DND-41 (cell line): ENCODE data around the gene EREG.

ENCODE experiments used
- ATAC-seq: fragments of 200-7000 bp; cut with Tn5 transposase; 3 replicates; pipeline ENCODE4 v1.9.1; 2021; ENCODE audit warnings: low read depth; ENCODE audit not compliant: insufficient read depth
- DNase-seq: peaks from one replicate; pipeline ENCODE4 v3.0.0-alpha.2; 2020
- H2AFZ ChIP-seq: 2 replicates; pipeline ENCODE4 v1.6.0; 2012; ENCODE audit warnings: low read depth, low read length
- H3K27ac ChIP-seq: 2 replicates; pipeline ENCODE4 v1.5.1; 2012; ENCODE audit warnings: low read length, inconsistent platforms
- H3K27me3 ChIP-seq: fragments of 200-600 bp; sonication (generic); 2 replicates; pipeline ENCODE4 v1.6.0; 2012; ENCODE audit warnings: low read length, mild to moderate bottlenecking, inconsistent platforms; ENCODE audit not compliant: insufficient read depth, poor library complexity
- H3K36me3 ChIP-seq: 2 replicates; pipeline ENCODE4 v1.5.1; 2012; ENCODE audit warnings: low read length, inconsistent platforms; ENCODE audit not compliant: insufficient read depth
- H3K4me1 ChIP-seq: 2 replicates; pipeline ENCODE4 v1.5.1; 2012; ENCODE audit warnings: mild to moderate bottlenecking, low read length; ENCODE audit not compliant: insufficient read depth
- H3K4me2 ChIP-seq: 2 replicates; pipeline ENCODE4 v1.6.0; 2012; ENCODE audit warnings: mild to moderate bottlenecking, moderate library complexity, low read length, inconsistent platforms; ENCODE audit not compliant: insufficient read depth
- H3K4me3 ChIP-seq, 2 experiments: fragments of 200-600 bp in 1 of 2; shearing (Covaris generic) in 1 of 2; 2 replicates each; pipeline ENCODE4 v1.5.1; 2012 to 2016; ENCODE audit warnings: inconsistent platforms in 2 of 2, low read length in 2 of 2, mild to moderate bottlenecking in 2 of 2, low read depth in 1 of 2, moderate library complexity in 1 of 2
- H3K79me2 ChIP-seq: 2 replicates; pipeline ENCODE4 v1.6.0; 2012; ENCODE audit warnings: low read length, inconsistent platforms; ENCODE audit not compliant: insufficient read depth
- H3K9ac ChIP-seq: 2 replicates; pipeline ENCODE4 v1.6.0; 2012; ENCODE audit warnings: low read depth, mild to moderate bottlenecking, inconsistent platforms, low read length, moderate library complexity
- H3K9me3 ChIP-seq: 2 replicates; pipeline ENCODE4 v1.5.1; 2012; ENCODE audit warnings: low read length, moderate library complexity, mild to moderate bottlenecking, inconsistent platforms; ENCODE audit not compliant: insufficient read depth, severe bottlenecking
- H4K20me1 ChIP-seq: 2 replicates; pipeline ENCODE4 v1.6.0; 2012; ENCODE audit warnings: low read length; ENCODE audit not compliant: insufficient read depth
- EZH2 ChIP-seq: IDR thresholded peaks from 3 replicates; pipeline ENCODE4 v1.6.1; 2012; ENCODE audit warnings: borderline replicate concordance, low read depth, mild to moderate bottlenecking, moderate library complexity, low read length, inconsistent platforms; ENCODE audit not compliant: severe bottlenecking
- TF ChIP-seq, protein P1 (sequence below): IDR thresholded peaks from 2 replicates; pipeline ENCODE4 v1.5.1; 2012; ENCODE audit warnings: borderline replicate concordance, low read length, moderate library complexity, mild to moderate bottlenecking; ENCODE audit not compliant: poor library complexity, severe bottlenecking; ENCODE audit errors: extremely low read depth

EREG gene

DNA sequence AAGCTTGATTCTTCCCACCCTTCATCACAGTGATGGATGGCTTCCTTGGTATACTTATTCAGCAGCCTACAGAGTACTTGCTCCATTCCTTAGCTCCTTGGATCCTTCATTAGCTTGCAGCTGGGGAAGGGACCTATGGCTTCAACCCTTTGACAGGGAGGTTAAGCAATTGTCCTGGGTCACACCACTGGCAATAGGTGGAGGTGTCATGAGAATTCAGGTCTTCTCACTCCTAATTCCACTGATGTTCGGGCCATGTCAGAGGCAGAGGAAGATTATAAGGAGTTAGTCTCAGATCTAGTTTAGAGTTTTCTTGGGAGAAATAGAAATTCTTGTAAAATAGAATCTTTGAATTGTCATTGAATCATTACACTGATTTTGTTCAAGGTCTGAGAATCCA is 24.5 kb downstream of the EREG start:
- Histone ChIP-seq H3K27ac (no peak overlapping the region), H2AFZ (no peak overlapping the region), H3K9ac (no peak overlapping the region), H3K79me2 (no peaks in the 10 kb centered on the region), H3K4me3 (no peak overlapping the region), H3K36me3 (no peaks in the 10 kb centered on the region), H4K20me1 (no peaks in the 10 kb centered on the region), H3K4me1 (no peaks in the 10 kb centered on the region), H3K4me2 (no peak overlapping the region), H3K27me3 (no peaks in the 10 kb centered on the region), H3K9me3 (no peaks in the 10 kb centered on the region)
- ATAC-seq = no peak
- no peak for DNase-seq
- TF ChIP-seq, protein P1, sequence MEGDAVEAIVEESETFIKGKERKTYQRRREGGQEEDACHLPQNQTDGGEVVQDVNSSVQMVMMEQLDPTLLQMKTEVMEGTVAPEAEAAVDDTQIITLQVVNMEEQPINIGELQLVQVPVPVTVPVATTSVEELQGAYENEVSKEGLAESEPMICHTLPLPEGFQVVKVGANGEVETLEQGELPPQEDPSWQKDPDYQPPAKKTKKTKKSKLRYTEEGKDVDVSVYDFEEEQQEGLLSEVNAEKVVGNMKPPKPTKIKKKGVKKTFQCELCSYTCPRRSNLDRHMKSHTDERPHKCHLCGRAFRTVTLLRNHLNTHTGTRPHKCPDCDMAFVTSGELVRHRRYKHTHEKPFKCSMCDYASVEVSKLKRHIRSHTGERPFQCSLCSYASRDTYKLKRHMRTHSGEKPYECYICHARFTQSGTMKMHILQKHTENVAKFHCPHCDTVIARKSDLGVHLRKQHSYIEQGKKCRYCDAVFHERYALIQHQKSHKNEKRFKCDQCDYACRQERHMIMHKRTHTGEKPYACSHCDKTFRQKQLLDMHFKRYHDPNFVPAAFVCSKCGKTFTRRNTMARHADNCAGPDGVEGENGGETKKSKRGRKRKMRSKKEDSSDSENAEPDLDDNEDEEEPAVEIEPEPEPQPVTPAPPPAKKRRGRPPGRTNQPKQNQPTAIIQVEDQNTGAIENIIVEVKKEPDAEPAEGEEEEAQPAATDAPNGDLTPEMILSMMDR = no peak
- no peak for TF ChIP-seq EZH2

DNA sequence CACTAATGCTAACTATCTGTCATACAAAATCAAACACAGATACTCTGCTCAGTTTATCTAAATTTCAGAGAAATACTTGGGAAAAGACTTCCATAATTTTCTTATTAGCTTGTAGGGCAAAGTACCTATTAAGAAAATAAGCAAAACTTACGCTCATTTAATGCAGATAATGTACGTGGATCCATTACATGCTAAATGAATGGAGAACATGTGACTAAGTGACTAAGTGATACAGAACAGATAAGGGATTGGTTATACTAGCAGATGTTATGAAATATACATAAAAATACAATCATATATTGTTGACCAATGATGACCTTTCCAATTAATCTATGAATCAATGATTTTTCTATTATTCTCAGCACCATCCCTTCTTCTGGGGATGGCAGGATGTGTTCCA is 25.7 kb downstream of the EREG start:
- ATAC-seq (no peak), DNase-seq (no peak)
- Histone ChIP-seq H3K9me3 (no peaks in the 10 kb centered on the region), H3K27me3 (no peaks in the 10 kb centered on the region), H3K79me2 (no peaks in the 10 kb centered on the region), H3K36me3 (no peaks in the 10 kb centered on the region), H3K4me3 (no peak overlapping the region), H4K20me1 (no peaks in the 10 kb centered on the region), H3K4me1 (no peaks in the 10 kb centered on the region), H3K4me2 (no peak overlapping the region), H3K9ac (no peak overlapping the region), H2AFZ (no peak overlapping the region), H3K27ac (no peak overlapping the region)
- no peak for TF ChIP-seq EZH2
- TF ChIP-seq, protein P1 = no peak

DNA sequence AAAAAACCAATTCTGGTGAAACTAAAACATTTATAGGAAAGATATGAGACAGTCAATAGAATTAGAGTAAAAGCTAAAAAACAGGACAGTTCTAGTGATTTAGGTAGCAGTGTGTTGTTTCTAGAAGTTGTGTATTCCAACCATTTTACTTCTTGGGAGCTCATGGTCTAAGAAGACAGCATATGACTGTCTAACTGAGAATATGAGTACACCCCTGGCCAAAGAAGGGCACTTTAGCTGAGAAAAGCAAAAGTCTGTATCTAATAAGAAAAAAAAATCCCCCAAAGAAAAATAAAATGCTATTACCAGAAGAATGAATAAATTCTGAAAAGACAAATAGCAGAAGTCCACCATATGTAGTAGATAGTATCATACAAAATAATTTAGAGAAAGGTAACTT is 26.4 kb downstream of the EREG start:
- Histone ChIP-seq H3K79me2 (no peaks in the 10 kb centered on the region), H4K20me1 (no peaks in the 10 kb centered on the region), H3K9ac (no peak overlapping the region), H3K27ac (no peak overlapping the region), H3K4me3 (no peak overlapping the region), H3K4me1 (no peaks in the 10 kb centered on the region), H3K9me3 (no peaks in the 10 kb centered on the region), H3K36me3 (no peaks in the 10 kb centered on the region), H2AFZ (no peak overlapping the region), H3K27me3 (no peaks in the 10 kb centered on the region), H3K4me2 (no peak overlapping the region)
- DNase-seq (no peak), ATAC-seq (no peak)
- no peak for TF ChIP-seq EZH2
- TF ChIP-seq, protein P1 = no peak
